HepG2 (cell line): Measurements from ENCODE around the gene ATXN7L3B. TPM values are rescaled to one million over a fixed set of nuclear protein-coding genes. Genes with fewer than 3 reads are reported as not detected.
A peak's percentile ranks its signal among the peaks of the same experiment; 100 is the strongest.

Source experiments
- CREM ChIP-seq, 2 experiments: sonication (generic) in 1 of 2; formaldehyde crosslinking in 1 of 2; IDR thresholded peaks; 2 replicates each; pipeline versions ENCODE4 v1.4.0 to v1.6.1; 2016 to 2020; ENCODE audit warnings: antibody characterized with exemption in 1 of 2, mild to moderate bottlenecking in 1 of 2, missing genetic modification reagents in 1 of 2
- FOXK2 ChIP-seq: fragments of 450-650 bp; IDR thresholded peaks from 2 replicates; pipeline ENCODE4 v1.6.1; 2016
- GFI1 ChIP-seq: sonication (generic); formaldehyde crosslinking; IDR thresholded peaks from 2 replicates; pipeline ENCODE4 v1.5.0; 2020; ENCODE audit warnings: missing genetic modification reagents, mild to moderate bottlenecking, borderline replicate concordance
- JUN ChIP-seq: sonication (generic); formaldehyde crosslinking; IDR thresholded peaks from 2 replicates; pipeline ENCODE4 v1.4.0; 2020; ENCODE audit warnings: mild to moderate bottlenecking, missing genetic modification reagents
- KLF15 ChIP-seq: sonication (generic); formaldehyde crosslinking; IDR thresholded peaks from 2 replicates; pipeline ENCODE4 v1.8.1; 2023; ENCODE audit warnings: borderline replicate concordance, mild to moderate bottlenecking, inconsistent platforms, missing genetic modification reagents, mixed read lengths
- MEF2D ChIP-seq: sonication (generic); formaldehyde crosslinking; IDR thresholded peaks from 2 replicates; pipeline ENCODE4 v1.5.1; 2020; ENCODE audit warnings: mild to moderate bottlenecking, missing genetic modification reagents
- PHB2 ChIP-seq: fragments of 450-650 bp; IDR thresholded peaks from 2 replicates; pipeline ENCODE4 v1.6.1; 2018; ENCODE audit not compliant: partially characterized antibody
- RFX3 ChIP-seq: IDR thresholded peaks from 2 replicates; pipeline ENCODE4 v1.6.1; 2016; ENCODE audit warnings: missing biosample characterization, missing genetic modification reagents
- STAT6 ChIP-seq: sonication (generic); formaldehyde crosslinking; IDR thresholded peaks from 2 replicates; pipeline ENCODE4 v1.4.0; 2020; ENCODE audit warnings: missing genetic modification reagents, mild to moderate bottlenecking, borderline replicate concordance
- ZBTB20 ChIP-seq: sonication (generic); formaldehyde crosslinking; IDR thresholded peaks from 2 replicates; pipeline ENCODE4 v1.8.1; 2023; ENCODE audit warnings: missing genetic modification reagents, low read depth, mild to moderate bottlenecking, borderline replicate concordance
- ZFP36L2 ChIP-seq: sonication (generic); formaldehyde crosslinking; IDR thresholded peaks from 2 replicates; pipeline ENCODE4 v1.4.0; 2020; ENCODE audit warnings: missing genetic modification reagents
- ZNF12 ChIP-seq: sonication (generic); formaldehyde crosslinking; IDR thresholded peaks from 2 replicates; pipeline ENCODE4 v1.5.0; 2020; ENCODE audit warnings: missing genetic modification reagents
- ZNF121 ChIP-seq: sonication (generic); formaldehyde crosslinking; IDR thresholded peaks from 2 replicates; pipeline ENCODE4 v1.5.0; 2020; ENCODE audit warnings: mild to moderate bottlenecking, missing genetic modification reagents
- ZNF430 ChIP-seq: sonication (generic); formaldehyde crosslinking; IDR thresholded peaks from 2 replicates; pipeline ENCODE4 v1.9.0; 2021; ENCODE audit warnings: mild to moderate bottlenecking, missing genetic modification reagents
- ZNF777 ChIP-seq: sonication (generic); formaldehyde crosslinking; IDR thresholded peaks from 2 replicates; pipeline ENCODE4 v1.4.0; 2020; ENCODE audit warnings: missing genetic modification reagents
- ZNF790 ChIP-seq: sonication (generic); formaldehyde crosslinking; IDR thresholded peaks from 2 replicates; pipeline ENCODE4 v1.8.0; 2022; ENCODE audit warnings: missing genetic modification reagents, mild to moderate bottlenecking, borderline replicate concordance
- polyA plus RNA-seq, 8 experiments: library from polyadenylated mRNA; depleted of rRNA in 3 of 8; stranded (reverse) in 7 of 8; unstranded in 1 of 8; fragments of >200 nt; fragmentation: Illumina TruSeq in 4 of 8; extraction: Trizol in 4 of 8; gene quantifications; 2 replicates each; pipeline versions ENCODE4 v1.2.1 to v1.2.3, GENCODE V29; 2011 to 2016; ENCODE audit warnings: low read depth in 4 of 8, missing spikeins in 1 of 8, mixed read lengths in 1 of 8; ENCODE audit not compliant: insufficient read depth in 1 of 8
- total RNA-seq, 5 experiments: library from RNA; depleted of rRNA; stranded (reverse); fragments of >200 nt; fragmentation: Illumina TruSeq; extraction: Trizol; gene quantifications; 2 replicates each; pipeline ENCODE4 v1.2.3, GENCODE V29; 2016; ENCODE audit warnings: low read depth in 1 of 5
- TF ChIP-seq, protein P1 (sequence below): sonication (generic); formaldehyde crosslinking; IDR thresholded peaks from 2 replicates; pipeline ENCODE4 v1.4.0; 2020; ENCODE audit warnings: missing genetic modification reagents
- TF ChIP-seq, protein P2 (sequence below), 2 experiments: fragments of 450-650 bp in 1 of 2; sonication (generic) in 1 of 2; formaldehyde crosslinking; IDR thresholded peaks; 2 replicates each; pipeline versions ENCODE4 v1.5.0 to v1.8.0; 2020 to 2022; ENCODE audit warnings: mild to moderate bottlenecking in 1 of 2, missing genetic modification reagents in 1 of 2
- TF ChIP-seq, protein P3 (sequence below): sonication (generic); formaldehyde crosslinking; IDR thresholded peaks from 2 replicates; pipeline ENCODE4 v1.9.0; 2021; ENCODE audit warnings: missing genetic modification reagents, borderline replicate concordance
- TF ChIP-seq, protein P4 (sequence below): sonication (generic); formaldehyde crosslinking; IDR thresholded peaks from 2 replicates; pipeline ENCODE4 v1.5.1; 2020; ENCODE audit warnings: missing genetic modification reagents, mild to moderate bottlenecking, borderline replicate concordance

Gene ATXN7L3B
- total and polyA plus RNA-seq, 2 of the 13 experiments (the other 11 are each of a cell fraction or from before 2014, with no cell fraction given) = 20.1 to 23.8 TPM

- TF ChIP-seq, protein P1, sequence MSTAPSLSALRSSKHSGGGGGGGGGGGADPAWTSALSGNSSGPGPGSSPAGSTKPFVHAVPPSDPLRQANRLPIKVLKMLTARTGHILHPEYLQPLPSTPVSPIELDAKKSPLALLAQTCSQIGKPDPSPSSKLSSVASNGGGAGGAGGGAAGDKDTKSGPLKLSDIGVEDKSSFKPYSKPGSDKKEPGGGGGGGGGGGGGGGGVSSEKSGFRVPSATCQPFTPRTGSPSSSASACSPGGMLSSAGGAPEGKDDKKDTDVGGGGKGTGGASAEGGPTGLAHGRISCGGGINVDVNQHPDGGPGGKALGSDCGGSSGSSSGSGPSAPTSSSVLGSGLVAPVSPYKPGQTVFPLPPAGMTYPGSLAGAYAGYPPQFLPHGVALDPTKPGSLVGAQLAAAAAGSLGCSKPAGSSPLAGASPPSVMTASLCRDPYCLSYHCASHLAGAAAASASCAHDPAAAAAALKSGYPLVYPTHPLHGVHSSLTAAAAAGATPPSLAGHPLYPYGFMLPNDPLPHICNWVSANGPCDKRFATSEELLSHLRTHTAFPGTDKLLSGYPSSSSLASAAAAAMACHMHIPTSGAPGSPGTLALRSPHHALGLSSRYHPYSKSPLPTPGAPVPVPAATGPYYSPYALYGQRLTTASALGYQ (CRISPR knock-in tag) = no peak
- TF ChIP-seq, protein P2, sequence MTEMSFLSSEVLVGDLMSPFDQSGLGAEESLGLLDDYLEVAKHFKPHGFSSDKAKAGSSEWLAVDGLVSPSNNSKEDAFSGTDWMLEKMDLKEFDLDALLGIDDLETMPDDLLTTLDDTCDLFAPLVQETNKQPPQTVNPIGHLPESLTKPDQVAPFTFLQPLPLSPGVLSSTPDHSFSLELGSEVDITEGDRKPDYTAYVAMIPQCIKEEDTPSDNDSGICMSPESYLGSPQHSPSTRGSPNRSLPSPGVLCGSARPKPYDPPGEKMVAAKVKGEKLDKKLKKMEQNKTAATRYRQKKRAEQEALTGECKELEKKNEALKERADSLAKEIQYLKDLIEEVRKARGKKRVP (CRISPR knock-in tag; IDR thresholded peaks at IDR 0.05) = peak in 1 of 2 experiments; percentile 33; a peak in 1 of 4 replicates
- TF ChIP-seq, protein P3, sequence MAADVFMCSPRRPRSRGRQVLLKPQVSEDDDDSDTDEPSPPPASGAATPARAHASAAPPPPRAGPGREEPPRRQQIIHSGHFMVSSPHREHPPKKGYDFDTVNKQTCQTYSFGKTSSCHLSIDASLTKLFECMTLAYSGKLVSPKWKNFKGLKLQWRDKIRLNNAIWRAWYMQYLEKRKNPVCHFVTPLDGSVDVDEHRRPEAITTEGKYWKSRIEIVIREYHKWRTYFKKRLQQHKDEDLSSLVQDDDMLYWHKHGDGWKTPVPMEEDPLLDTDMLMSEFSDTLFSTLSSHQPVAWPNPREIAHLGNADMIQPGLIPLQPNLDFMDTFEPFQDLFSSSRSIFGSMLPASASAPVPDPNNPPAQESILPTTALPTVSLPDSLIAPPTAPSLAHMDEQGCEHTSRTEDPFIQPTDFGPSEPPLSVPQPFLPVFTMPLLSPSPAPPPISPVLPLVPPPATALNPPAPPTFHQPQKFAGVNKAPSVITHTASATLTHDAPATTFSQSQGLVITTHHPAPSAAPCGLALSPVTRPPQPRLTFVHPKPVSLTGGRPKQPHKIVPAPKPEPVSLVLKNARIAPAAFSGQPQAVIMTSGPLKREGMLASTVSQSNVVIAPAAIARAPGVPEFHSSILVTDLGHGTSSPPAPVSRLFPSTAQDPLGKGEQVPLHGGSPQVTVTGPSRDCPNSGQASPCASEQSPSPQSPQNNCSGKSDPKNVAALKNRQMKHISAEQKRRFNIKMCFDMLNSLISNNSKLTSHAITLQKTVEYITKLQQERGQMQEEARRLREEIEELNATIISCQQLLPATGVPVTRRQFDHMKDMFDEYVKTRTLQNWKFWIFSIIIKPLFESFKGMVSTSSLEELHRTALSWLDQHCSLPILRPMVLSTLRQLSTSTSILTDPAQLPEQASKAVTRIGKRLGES = no peak
- TF ChIP-seq ZNF790 (CRISPR knock-in tag) (peak; percentile 81; the same call in 1 of the 2 replicates), JUN (CRISPR knock-in tag) (no peak), ZBTB20 (CRISPR knock-in tag) (peak; percentile 40; the same call in 1 of the 2 replicates), ZFP36L2 (no peak), ZNF121 (CRISPR knock-in tag) (no peak), MEF2D (CRISPR knock-in tag) (peak; percentile 86), KLF15 (CRISPR knock-in tag) (no peak; the same call in 1 of the 2 replicates), ZNF430 (CRISPR knock-in tag) (peak; percentile 55; the same call in 1 of the 2 replicates), FOXK2 (no peak), RFX3 (0 out of 2 replicates have a peak, but pooled peaks have one; percentile 16), STAT6 (CRISPR knock-in tag) (peak; percentile 45; the same call in 1 of the 2 replicates), ZNF777 (CRISPR knock-in tag) (no peak), GFI1 (no peak), CREM (IDR thresholded peaks at IDR 0.05) (no peak), CREM (CRISPR knock-in tag; IDR thresholded peaks at IDR 0.05) (no peak), ZNF12 (CRISPR knock-in tag) (no peak), PHB2 (no peak)
- TF ChIP-seq, protein P4, sequence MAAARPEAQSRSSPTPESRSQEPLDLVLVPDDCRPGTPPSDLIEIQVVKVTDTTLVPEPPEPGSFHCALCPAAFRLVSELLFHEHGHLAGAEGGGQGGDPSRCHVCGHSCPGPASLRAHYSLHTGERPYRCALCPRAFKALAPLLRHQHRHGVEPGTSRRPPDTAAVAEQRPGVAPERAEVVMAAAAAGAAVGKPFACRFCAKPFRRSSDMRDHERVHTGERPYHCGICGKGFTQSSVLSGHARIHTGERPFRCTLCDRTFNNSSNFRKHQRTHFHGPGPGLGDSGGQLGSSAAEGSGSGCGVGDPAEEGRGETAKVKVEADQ (CRISPR knock-in tag) = peak; percentile 84; the same call in 1 of the 2 replicates
These were observed at the start of gene ATXN7L3B (continued) for GRCh38 chr12:74537707-74538385.
